KMS-11 (cell line): ENCODE data around the gene MTX2.
A peak's percentile ranks its signal among the peaks of the same experiment; 100 is the strongest.

Experiments used
- H2AFZ ChIP-seq: fragments of 200-600 bp; sonication (generic); 2 replicates; pipeline ENCODE4 v1.6.1; 2016; ENCODE audit warnings: antibody characterized with exemption, mixed run types, low read depth
- H3K27ac ChIP-seq: fragments of 200-600 bp; sonication (generic); 2 replicates; pipeline ENCODE4 v1.6.1; 2016; ENCODE audit warnings: mild to moderate bottlenecking, mixed run types
- H3K27me3 ChIP-seq: fragments of 200-600 bp; sonication (generic); 2 replicates; pipeline ENCODE4 v1.6.1; 2017; ENCODE audit warnings: mild to moderate bottlenecking, low read depth, mixed run types, moderate library complexity; ENCODE audit not compliant: insufficient read depth
- H3K36me3 ChIP-seq: fragments of 200-600 bp; sonication (generic); 2 replicates; pipeline ENCODE4 v1.6.1; 2017; ENCODE audit warnings: mild to moderate bottlenecking, mixed run types; ENCODE audit not compliant: insufficient read depth
- H3K4me1 ChIP-seq: fragments of 200-600 bp; sonication (generic); 2 replicates; pipeline ENCODE4 v1.6.1; 2016; ENCODE audit warnings: mild to moderate bottlenecking, low read depth, mixed run types; ENCODE audit not compliant: poor library complexity, severe bottlenecking
- H3K4me2 ChIP-seq: fragments of 200-600 bp; sonication (generic); 2 replicates; pipeline ENCODE4 v1.7.0; 2016; ENCODE audit warnings: mild to moderate bottlenecking, mixed run types
- H3K4me3 ChIP-seq: fragments of 200-600 bp; sonication (generic); IDR thresholded peaks from 2 replicates; pipeline ENCODE4 v1.6.1; 2017; ENCODE audit warnings: low read depth, low read length, mixed read lengths; ENCODE audit not compliant: insufficient read depth
- H3K79me2 ChIP-seq: fragments of 200-600 bp; sonication (generic); 2 replicates; pipeline ENCODE4 v1.6.1; 2016; ENCODE audit warnings: low read depth, mixed run types; ENCODE audit not compliant: insufficient read depth
- H3K9ac ChIP-seq: fragments of 200-600 bp; sonication (generic); 2 replicates; pipeline ENCODE4 v1.6.1; 2016; ENCODE audit warnings: mild to moderate bottlenecking, mixed run types
- H4K20me1 ChIP-seq: fragments of 200-600 bp; sonication (generic); 2 replicates; pipeline ENCODE4 v1.6.1; 2016; ENCODE audit warnings: mild to moderate bottlenecking, mixed run types; ENCODE audit not compliant: insufficient read depth
- TF ChIP-seq, protein P1 (sequence below): fragments of 200-600 bp; sonication (generic); conservative IDR thresholded peaks from 2 replicates; pipeline ENCODE4 v1.6.1; 2017; ENCODE audit warnings: low read depth, mild to moderate bottlenecking, antibody characterized with exemption, low read length, moderate library complexity, mixed read lengths

MTX2 gene

DNA sequence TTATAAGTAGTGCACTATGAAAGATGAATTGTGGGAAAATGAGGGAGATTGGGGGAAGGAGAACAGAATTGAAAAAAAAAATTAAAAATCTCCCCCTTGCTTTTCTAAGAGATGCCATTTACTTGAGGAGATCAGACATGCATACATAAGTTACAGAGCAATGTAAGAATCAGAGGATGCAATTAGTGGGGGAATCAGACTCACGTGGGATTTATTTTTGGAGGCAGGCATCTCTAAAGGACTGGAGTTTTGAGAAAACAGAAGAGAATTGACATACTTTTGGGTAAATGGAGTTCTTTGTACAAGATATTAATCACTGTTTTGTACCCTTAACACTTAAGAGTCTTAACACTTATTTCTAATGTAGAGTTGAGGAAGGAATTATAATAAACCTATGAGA lies 52.7 kb downstream of the MTX2 start:
- no peak overlapping the region for H2AFZ ChIP-seq
- H3K4me1 ChIP-seq: peaks cover 31% of the 10 kb centered on the region
- no peak overlapping the region for H3K9ac ChIP-seq
- H3K27me3 ChIP-seq: no peaks in the 10 kb centered on the region
- H3K27ac ChIP-seq: no peak overlapping the region
- H4K20me1 ChIP-seq: no peaks in the 10 kb centered on the region
- peak overlapping the region; percentile 14; the same call in 1 of the 2 replicates for H3K4me2 ChIP-seq
- H3K79me2 ChIP-seq: no peaks in the 10 kb centered on the region
- no peak overlapping the region for H3K4me3 ChIP-seq
- no peaks in the 10 kb centered on the region for H3K36me3 ChIP-seq
- TF ChIP-seq, protein P1, sequence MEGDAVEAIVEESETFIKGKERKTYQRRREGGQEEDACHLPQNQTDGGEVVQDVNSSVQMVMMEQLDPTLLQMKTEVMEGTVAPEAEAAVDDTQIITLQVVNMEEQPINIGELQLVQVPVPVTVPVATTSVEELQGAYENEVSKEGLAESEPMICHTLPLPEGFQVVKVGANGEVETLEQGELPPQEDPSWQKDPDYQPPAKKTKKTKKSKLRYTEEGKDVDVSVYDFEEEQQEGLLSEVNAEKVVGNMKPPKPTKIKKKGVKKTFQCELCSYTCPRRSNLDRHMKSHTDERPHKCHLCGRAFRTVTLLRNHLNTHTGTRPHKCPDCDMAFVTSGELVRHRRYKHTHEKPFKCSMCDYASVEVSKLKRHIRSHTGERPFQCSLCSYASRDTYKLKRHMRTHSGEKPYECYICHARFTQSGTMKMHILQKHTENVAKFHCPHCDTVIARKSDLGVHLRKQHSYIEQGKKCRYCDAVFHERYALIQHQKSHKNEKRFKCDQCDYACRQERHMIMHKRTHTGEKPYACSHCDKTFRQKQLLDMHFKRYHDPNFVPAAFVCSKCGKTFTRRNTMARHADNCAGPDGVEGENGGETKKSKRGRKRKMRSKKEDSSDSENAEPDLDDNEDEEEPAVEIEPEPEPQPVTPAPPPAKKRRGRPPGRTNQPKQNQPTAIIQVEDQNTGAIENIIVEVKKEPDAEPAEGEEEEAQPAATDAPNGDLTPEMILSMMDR: no peak

DNA sequence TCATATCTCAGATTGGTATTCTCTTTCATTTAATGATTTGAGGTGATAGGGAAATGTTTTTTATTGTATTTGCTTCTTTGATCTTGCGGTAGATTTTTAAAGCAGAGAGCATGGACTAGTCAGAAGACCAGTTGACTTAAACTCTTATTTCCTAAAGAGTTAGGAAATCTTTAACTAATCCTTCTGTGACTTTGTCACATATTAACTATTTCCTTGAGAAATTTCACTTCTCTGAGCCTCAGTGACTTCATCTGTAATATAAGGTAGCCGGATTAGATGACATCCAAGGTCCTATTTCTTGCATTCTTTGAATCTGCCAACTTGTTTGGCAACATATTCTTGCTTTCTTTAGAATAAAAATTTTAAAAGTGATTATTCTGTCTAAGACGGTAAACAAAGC lies 55.6 kb downstream of the MTX2 start:
- H3K79me2 ChIP-seq: no peaks in the 10 kb centered on the region
- no peak overlapping the region for H3K27ac ChIP-seq
- H3K27me3 ChIP-seq: no peaks in the 10 kb centered on the region
- no peak overlapping the region for H3K9ac ChIP-seq
- no peak overlapping the region for H3K4me2 ChIP-seq
- no peak overlapping the region for H2AFZ ChIP-seq
- no peaks in the 10 kb centered on the region; the same call in 1 of the 2 replicates for H3K36me3 ChIP-seq
- TF ChIP-seq, protein P1: no peak
- H3K4me1 ChIP-seq: peaks cover 10% of the 10 kb centered on the region
- H3K4me3 ChIP-seq: no peak overlapping the region
- H4K20me1 ChIP-seq: no peaks in the 10 kb centered on the region

DNA sequence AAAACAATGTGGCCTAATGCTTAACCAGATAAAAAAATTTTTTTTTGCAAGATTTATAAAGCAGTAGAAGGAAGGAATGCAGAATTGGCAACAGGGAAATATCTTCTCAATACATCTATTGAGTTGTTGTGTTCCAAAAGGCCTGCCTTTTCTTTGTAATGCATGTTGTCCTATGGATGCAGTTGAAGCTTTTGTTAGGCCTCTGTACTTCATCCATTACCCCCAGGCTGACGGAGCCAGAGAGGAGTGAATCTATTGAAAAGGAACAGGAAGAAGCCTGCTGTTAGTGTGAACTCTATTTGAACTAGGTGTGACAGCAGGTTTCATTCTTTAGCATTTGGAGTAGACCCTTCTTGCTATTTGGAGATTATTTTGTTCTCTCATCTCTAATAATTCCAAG lies 56.5 kb downstream of the MTX2 start:
- no peak overlapping the region for H2AFZ ChIP-seq
- TF ChIP-seq, protein P1: no peak
- peaks cover 10% of the 10 kb centered on the region for H3K4me1 ChIP-seq
- H3K4me2 ChIP-seq: no peak overlapping the region
- H3K79me2 ChIP-seq: no peaks in the 10 kb centered on the region
- H3K27me3 ChIP-seq: no peaks in the 10 kb centered on the region
- no peak overlapping the region for H3K4me3 ChIP-seq
- H3K27ac ChIP-seq: no peak overlapping the region
- H4K20me1 ChIP-seq: no peaks in the 10 kb centered on the region
- H3K36me3 ChIP-seq: no peaks in the 10 kb centered on the region; the same call in 1 of the 2 replicates
- no peak overlapping the region for H3K9ac ChIP-seq

DNA sequence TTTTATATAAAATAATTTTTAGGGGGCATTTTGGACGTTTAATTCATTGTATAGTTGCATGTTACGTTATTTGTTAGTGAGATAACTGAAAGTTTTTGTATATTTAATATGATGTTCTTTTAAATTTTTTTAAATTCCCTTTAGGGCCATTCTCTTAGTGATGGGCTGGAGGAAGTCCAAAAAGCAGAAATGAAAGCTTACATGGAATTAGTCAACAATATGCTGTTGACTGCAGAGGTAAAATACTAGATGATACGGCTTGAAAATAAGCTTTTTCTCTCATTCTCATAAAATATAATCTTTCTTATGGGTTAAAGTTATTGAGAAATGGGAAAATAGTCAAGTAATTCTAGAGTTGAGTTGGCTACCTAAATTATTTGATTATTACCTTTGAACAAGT lies 58.9 kb downstream of the MTX2 start:
- no peaks in the 10 kb centered on the region; the same call in 1 of the 2 replicates for H3K36me3 ChIP-seq
- H3K9ac ChIP-seq: no peak overlapping the region
- H3K79me2 ChIP-seq: no peaks in the 10 kb centered on the region
- no peak overlapping the region for H3K27ac ChIP-seq
- TF ChIP-seq, protein P1: no peak
- no peaks in the 10 kb centered on the region for H3K4me1 ChIP-seq
- H2AFZ ChIP-seq: no peak overlapping the region
- H3K27me3 ChIP-seq: no peaks in the 10 kb centered on the region
- H3K4me2 ChIP-seq: no peak overlapping the region
- no peaks in the 10 kb centered on the region for H4K20me1 ChIP-seq
- H3K4me3 ChIP-seq: no peak overlapping the region
